ENCODE measurements around the gene PROSER1. TPM values are rescaled to one million over a fixed set of nuclear protein-coding genes. Genes with fewer than 3 reads are reported as not detected.

PROSER1 gene
- total and polyA plus RNA-seq, 9 of the 15 experiments (the other 6 are each of a cell fraction or from before 2014, with no cell fraction given): 9.2 to 36.2 (median 10.4) TPM

GRCh38 chr13:39037880-39038568 is at the start of gene PROSER1, which contains the start of gene NHLRC3 (continued):
- no peak for TF ChIP-seq ZMIZ1 (IDR thresholded peaks at IDR 0.05; ENCODE audit: low read depth in 2 of 2, low read length in 2 of 2)
- TF ChIP-seq RAD51 (IDR thresholded peaks at IDR 0.05; ENCODE audit: borderline replicate concordance, low read depth): peak; percentile 40; the same call in 1 of the 2 replicates
- no peak for TF ChIP-seq BRF1 (IDR thresholded peaks at IDR 0.05; ENCODE audit: borderline replicate concordance, extremely low read depth, insufficient read length)
- no peak for TF ChIP-seq BACH1 (tag; IDR thresholded peaks at IDR 0.05)
- TF ChIP-seq PHF8 (IDR thresholded peaks at IDR 0.05; ENCODE audit: borderline replicate concordance, low read length): peak; percentile 64; the same call in 1 of the 2 replicates
- no peak for TF ChIP-seq WHSC1 (IDR thresholded peaks at IDR 0.05; ENCODE audit: low read length)
- TF ChIP-seq FOXA3 (CRISPR knock-in tag; conservative IDR thresholded peaks at IDR 0.05 in 1 of 2, IDR thresholded peaks at IDR 0.05 in 1 of 2): no peak
- TF ChIP-seq ZBTB1 (CRISPR knock-in tag; IDR thresholded peaks at IDR 0.05; ENCODE audit: borderline replicate concordance, low read depth): no peak
- TF ChIP-seq NFXL1 (CRISPR knock-in tag; IDR thresholded peaks at IDR 0.05): no peak
- TF ChIP-seq JUN (IDR thresholded peaks at IDR 0.05; ENCODE audit: borderline replicate concordance, low read depth, low read length): no peak
- no peak for TF ChIP-seq JUN (CRISPR knock-in tag; IDR thresholded peaks at IDR 0.05; ENCODE audit: borderline replicate concordance)
- TF ChIP-seq ZNF77 (CRISPR knock-in tag; IDR thresholded peaks at IDR 0.05): no peak
- TF ChIP-seq ZBTB11 (CRISPR knock-in tag; IDR thresholded peaks at IDR 0.05): peak in 1 of 3 experiments; percentile 93; a peak in 2 of 6 replicates
- TF ChIP-seq POU5F1 (IDR thresholded peaks at IDR 0.05; ENCODE audit: borderline replicate concordance, low read depth, low read length, partially characterized antibody): no peak
- no peak for TF ChIP-seq ZNF134 (CRISPR knock-in tag; conservative IDR thresholded peaks at IDR 0.05)
- TF ChIP-seq ZNF695 (CRISPR knock-in tag; IDR thresholded peaks at IDR 0.05): no peak
- no peak for TF ChIP-seq ZNF586 (CRISPR knock-in tag; conservative IDR thresholded peaks at IDR 0.05)
- TF ChIP-seq E2F3 (CRISPR knock-in tag; IDR thresholded peaks at IDR 0.05): 0 out of 2 replicates have a peak, but pooled peaks have one; percentile 75
- no peak for TF ChIP-seq ZNF830 (CRISPR knock-in tag; IDR thresholded peaks at IDR 0.05)
- TF ChIP-seq DACH1 (IDR thresholded peaks at IDR 0.05; ENCODE audit: partially characterized antibody): peak; percentile 91
